Measurements from ENCODE around the gene SAFB. TPM values are rescaled to one million over a fixed set of nuclear protein-coding genes. Genes with fewer than 3 reads are reported as not detected.

SAFB gene
- total and polyA plus RNA-seq, 2 experiments from 2014 or later = 36.5 to 49.4 TPM

- H3K4me3 ChIP-seq = no peak overlapping the region
- peaks cover 34% of the 10 kb centered on the region for H3F3A ChIP-seq (ENCODE audit: insufficient read depth)
- H3K4me2 ChIP-seq (ENCODE audit: unreplicated experiment) = no peak overlapping the region
- H3K27ac ChIP-seq = no peak overlapping the region
- 91 to 92% methylated on average over 6 of the region's 6 CpGs for WGBS, 2 experiments (ENCODE audit: low coverage in 1 of 2, low lambda C conversion rate in 2 of 2, missing lambda C conversion rate in 2 of 2)
- no peak overlapping the region for H2AFZ ChIP-seq
- in situ Hi-C loops (cut with MboI) = no loop called here
- H4K20me1 ChIP-seq (ENCODE audit: insufficient read depth) = peaks cover 10% of the 10 kb centered on the region; the same call in 1 of the 2 replicates
- no peaks in the 10 kb centered on the region for H3K9me3 ChIP-seq (ENCODE audit: low read depth)
- no peaks in the 10 kb centered on the region for H3K9me2 ChIP-seq (ENCODE audit: insufficient read depth)
- H3K79me2 ChIP-seq (ENCODE audit: insufficient read depth) = peaks cover 100% of the 10 kb centered on the region
- DNase-seq = no peak
- no peak overlapping the region for H3K9ac ChIP-seq
- H3K27me3 ChIP-seq (replicated peaks; ENCODE audit: insufficient read depth) = no peaks in the 10 kb centered on the region
- H3K36me3 ChIP-seq (ENCODE audit: low read depth) = peaks cover 6% of the 10 kb centered on the region; the same call in 1 of the 2 replicates
- H3K4me1 ChIP-seq (ENCODE audit: insufficient read depth) = peaks cover 35% of the 10 kb centered on the region
- TF ChIP-seq EZH2 (IDR thresholded peaks at IDR 0.05; ENCODE audit: insufficient read depth, poor library complexity, severe bottlenecking) (no peak), EZH2phosphoT487 (IDR thresholded peaks at IDR 0.05; ENCODE audit: insufficient read depth, low read depth) (no peak)
These were observed 12.5 kb downstream of the SAFB start for GRCh38 chr19:5635427-5635826.

- peaks cover 17% of the 10 kb centered on the region for H3K36me3 ChIP-seq (ENCODE audit: low read depth)
- peaks cover 18% of the 10 kb centered on the region; the same call in 1 of the 2 replicates for H4K20me1 ChIP-seq (ENCODE audit: insufficient read depth)
- no peak overlapping the region for H3K9ac ChIP-seq
- no peak overlapping the region; the same call in 1 of the 2 replicates for H3K27ac ChIP-seq
- no peak overlapping the region for H3K4me3 ChIP-seq
- peaks cover 12% of the 10 kb centered on the region; the same call in 1 of the 2 replicates for H3K4me1 ChIP-seq (ENCODE audit: insufficient read depth)
- H3K9me2 ChIP-seq (ENCODE audit: insufficient read depth) = no peaks in the 10 kb centered on the region
- in situ Hi-C loops (cut with MboI) = no loop called here
- H2AFZ ChIP-seq = no peak overlapping the region
- DNase-seq = peak; percentile 32
- peaks cover 16% of the 10 kb centered on the region; the same call in 1 of the 2 replicates for H3F3A ChIP-seq (ENCODE audit: insufficient read depth)
- no peaks in the 10 kb centered on the region for H3K9me3 ChIP-seq (ENCODE audit: low read depth)
- WGBS, 2 experiments (ENCODE audit: low coverage in 1 of 2, low lambda C conversion rate in 2 of 2, missing lambda C conversion rate in 2 of 2) = 4 to 8% methylated on average over 1 of the region's 1 CpG
- peaks cover 100% of the 10 kb centered on the region for H3K79me2 ChIP-seq (ENCODE audit: insufficient read depth)
- H3K27me3 ChIP-seq (replicated peaks; ENCODE audit: insufficient read depth) = no peaks in the 10 kb centered on the region
- TF ChIP-seq EZH2 (IDR thresholded peaks at IDR 0.05; ENCODE audit: insufficient read depth, poor library complexity, severe bottlenecking) (no peak), EZH2phosphoT487 (IDR thresholded peaks at IDR 0.05; ENCODE audit: insufficient read depth, low read depth) (no peak)
- no peak overlapping the region for H3K4me2 ChIP-seq (ENCODE audit: unreplicated experiment)
These were observed 15.1 kb downstream of the SAFB start for GRCh38 chr19:5637971-5638370.

GRCh38 chr19:5641171-5641570 is 18.3 kb downstream of the SAFB start:
- Histone ChIP-seq H2AFZ (no peak overlapping the region), H3K9me3 (ENCODE audit: low read depth) (no peaks in the 10 kb centered on the region), H3K4me1 (ENCODE audit: insufficient read depth) (peaks cover 16% of the 10 kb centered on the region; the same call in 1 of the 2 replicates), H3K27me3 (replicated peaks; ENCODE audit: insufficient read depth) (no peaks in the 10 kb centered on the region), H4K20me1 (ENCODE audit: insufficient read depth) (peaks cover 24% of the 10 kb centered on the region; the same call in 1 of the 2 replicates), H3K9ac (no peak overlapping the region), H3K4me3 (no peak overlapping the region), H3K4me2 (ENCODE audit: unreplicated experiment) (no peak overlapping the region), H3K9me2 (ENCODE audit: insufficient read depth) (no peaks in the 10 kb centered on the region), H3K79me2 (ENCODE audit: insufficient read depth) (peaks cover 100% of the 10 kb centered on the region), H3K27ac (no peak overlapping the region), H3K36me3 (ENCODE audit: low read depth) (peaks cover 36% of the 10 kb centered on the region), H3F3A (ENCODE audit: insufficient read depth) (peaks cover 5% of the 10 kb centered on the region; the same call in 1 of the 2 replicates)
- no peak for TF ChIP-seq EZH2 (IDR thresholded peaks at IDR 0.05; ENCODE audit: insufficient read depth, poor library complexity, severe bottlenecking)
- no peak for TF ChIP-seq EZH2phosphoT487 (IDR thresholded peaks at IDR 0.05; ENCODE audit: insufficient read depth, low read depth)
- in situ Hi-C loops (cut with MboI) = no loop called here
- 86% methylated on average over 4 of the region's 4 CpGs for WGBS, 2 experiments (ENCODE audit: low coverage in 1 of 2, low lambda C conversion rate in 2 of 2, missing lambda C conversion rate in 2 of 2)
- no peak for DNase-seq

DNA sequence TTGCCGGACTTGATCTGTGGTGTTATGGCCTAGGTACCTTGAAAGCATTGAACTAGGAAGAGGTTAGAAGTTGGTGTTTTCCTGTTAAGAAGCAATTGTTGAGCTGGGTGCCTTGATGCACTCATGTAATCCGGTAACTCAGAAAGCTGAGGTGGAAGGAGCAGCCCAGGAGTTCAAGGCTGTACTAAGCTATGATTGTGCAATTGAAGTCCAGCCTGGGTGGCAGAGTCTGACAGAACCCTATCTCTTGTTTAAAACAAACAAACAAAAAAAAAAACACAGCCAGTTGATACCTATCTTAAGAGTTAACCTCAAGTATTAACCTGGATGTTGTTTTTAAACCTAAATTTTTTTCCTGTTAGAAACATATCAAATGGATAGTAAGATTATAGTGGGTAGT is 19.3 kb downstream of the SAFB start:
- no peak for DNase-seq
- no peak overlapping the region for H3K9ac ChIP-seq
- peaks cover 100% of the 10 kb centered on the region for H3K79me2 ChIP-seq (ENCODE audit: insufficient read depth)
- H3K9me3 ChIP-seq (ENCODE audit: low read depth) = no peaks in the 10 kb centered on the region
- TF ChIP-seq EZH2phosphoT487 (IDR thresholded peaks at IDR 0.05; ENCODE audit: insufficient read depth, low read depth) = no peak
- TF ChIP-seq EZH2 (IDR thresholded peaks at IDR 0.05; ENCODE audit: insufficient read depth, poor library complexity, severe bottlenecking) = no peak
- peaks cover 16% of the 10 kb centered on the region; the same call in 1 of the 2 replicates for H3K4me1 ChIP-seq (ENCODE audit: insufficient read depth)
- in situ Hi-C loops (cut with MboI) = no loop called here
- H3K36me3 ChIP-seq (ENCODE audit: low read depth) = peaks cover 43% of the 10 kb centered on the region
- H3K4me2 ChIP-seq (ENCODE audit: unreplicated experiment) = no peak overlapping the region
- H2AFZ ChIP-seq = no peak overlapping the region
- peaks cover 24% of the 10 kb centered on the region; the same call in 1 of the 2 replicates for H4K20me1 ChIP-seq (ENCODE audit: insufficient read depth)
- H3K27ac ChIP-seq = no peak overlapping the region
- no peaks in the 10 kb centered on the region for H3K9me2 ChIP-seq (ENCODE audit: insufficient read depth)
- H3F3A ChIP-seq (ENCODE audit: insufficient read depth) = no peaks in the 10 kb centered on the region
- H3K27me3 ChIP-seq (replicated peaks; ENCODE audit: insufficient read depth) = no peaks in the 10 kb centered on the region
- no peak overlapping the region for H3K4me3 ChIP-seq
- 95 to 97% methylated on average over 2 of the region's 2 CpGs for WGBS, 2 experiments (ENCODE audit: low coverage in 1 of 2, low lambda C conversion rate in 2 of 2, missing lambda C conversion rate in 2 of 2)
